Loucy (cell line): ENCODE data around the gene ERICH6B.

Source experiments
- CTCF ChIP-seq: fragments of 200-600 bp; sonication (generic); conservative IDR thresholded peaks from 2 replicates; pipeline ENCODE4 v1.5.1; 2014; ENCODE audit warnings: mild to moderate bottlenecking, antibody characterized with exemption, low read length
- EZH2phosphoT487 ChIP-seq: fragments of 200-600 bp; IDR thresholded peaks from 2 replicates; pipeline ENCODE4 v1.6.1; 2018; ENCODE audit warnings: antibody characterized with exemption, mild to moderate bottlenecking, moderate library complexity, borderline replicate concordance

- TF ChIP-seq CTCF (no peak), EZH2phosphoT487 (no peak)
Observed at GRCh38 chr13:45542878-45543277, 72.7 kb downstream of the ERICH6B start.
